Cardiac fibroblast (primary cell): ENCODE data around the gene KCND3.

Experiments used
- DNase-seq, 2 donors: peaks; one replicate each; pipeline versions ENCODE4 v3.0.0 to v3.0.0-alpha.2; 2010; ENCODE audit warnings: low read depth in 2 of 2
- H3K4me3 ChIP-seq, 2 donors: replicated peaks in 1 of 2; 1 replicate in 1 of 2; 2 replicates in 1 of 2; pipeline ENCODE4 v1.5.1; 2011; ENCODE audit warnings: low read depth in 2 of 2, low read length in 2 of 2, mild to moderate bottlenecking in 2 of 2, moderate library complexity in 1 of 2
- TF ChIP-seq, protein P1 (sequence below): IDR thresholded peaks from one replicate; pipeline ENCODE4 v1.5.1; 2011; ENCODE audit warnings: low read depth, mild to moderate bottlenecking, low read length, inconsistent platforms

KCND3 gene

DNA sequence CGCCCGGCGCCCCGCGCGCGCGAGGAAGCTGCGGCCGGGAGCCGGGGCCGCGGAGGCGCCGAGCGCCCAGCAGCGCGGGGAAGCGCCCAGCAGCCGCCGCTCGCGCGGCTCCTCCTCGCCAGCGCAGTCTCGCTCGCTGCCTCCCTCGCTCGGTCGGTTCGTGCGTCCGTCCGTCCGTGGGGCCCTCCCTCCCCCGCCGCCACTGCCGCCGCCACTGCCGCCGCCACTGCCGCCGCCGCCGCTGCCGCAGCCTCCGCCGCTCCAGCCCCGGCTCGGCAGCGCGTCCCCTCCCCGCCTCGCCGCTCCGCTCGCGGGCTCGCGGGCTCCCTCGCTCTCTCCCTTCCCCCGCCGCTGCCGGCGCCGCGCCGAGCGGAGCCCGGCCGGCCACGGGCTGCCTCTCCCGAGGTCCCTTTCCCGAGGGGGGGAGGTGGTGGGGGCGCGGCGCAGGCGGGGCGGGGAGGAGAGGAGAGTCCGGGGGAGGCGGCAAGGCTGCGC, at the start of gene KCND3:
Gene KCND3 (minus strand): TSS at position 138 of the 495 bp plus-strand sequence.
- TF ChIP-seq, protein P1, sequence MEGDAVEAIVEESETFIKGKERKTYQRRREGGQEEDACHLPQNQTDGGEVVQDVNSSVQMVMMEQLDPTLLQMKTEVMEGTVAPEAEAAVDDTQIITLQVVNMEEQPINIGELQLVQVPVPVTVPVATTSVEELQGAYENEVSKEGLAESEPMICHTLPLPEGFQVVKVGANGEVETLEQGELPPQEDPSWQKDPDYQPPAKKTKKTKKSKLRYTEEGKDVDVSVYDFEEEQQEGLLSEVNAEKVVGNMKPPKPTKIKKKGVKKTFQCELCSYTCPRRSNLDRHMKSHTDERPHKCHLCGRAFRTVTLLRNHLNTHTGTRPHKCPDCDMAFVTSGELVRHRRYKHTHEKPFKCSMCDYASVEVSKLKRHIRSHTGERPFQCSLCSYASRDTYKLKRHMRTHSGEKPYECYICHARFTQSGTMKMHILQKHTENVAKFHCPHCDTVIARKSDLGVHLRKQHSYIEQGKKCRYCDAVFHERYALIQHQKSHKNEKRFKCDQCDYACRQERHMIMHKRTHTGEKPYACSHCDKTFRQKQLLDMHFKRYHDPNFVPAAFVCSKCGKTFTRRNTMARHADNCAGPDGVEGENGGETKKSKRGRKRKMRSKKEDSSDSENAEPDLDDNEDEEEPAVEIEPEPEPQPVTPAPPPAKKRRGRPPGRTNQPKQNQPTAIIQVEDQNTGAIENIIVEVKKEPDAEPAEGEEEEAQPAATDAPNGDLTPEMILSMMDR, result no peak
- H3K4me3 ChIP-seq, result peak within 1 kb of the TSS; percentile 35
- DNase-seq, result peak; percentile 7 to 27

DNA sequence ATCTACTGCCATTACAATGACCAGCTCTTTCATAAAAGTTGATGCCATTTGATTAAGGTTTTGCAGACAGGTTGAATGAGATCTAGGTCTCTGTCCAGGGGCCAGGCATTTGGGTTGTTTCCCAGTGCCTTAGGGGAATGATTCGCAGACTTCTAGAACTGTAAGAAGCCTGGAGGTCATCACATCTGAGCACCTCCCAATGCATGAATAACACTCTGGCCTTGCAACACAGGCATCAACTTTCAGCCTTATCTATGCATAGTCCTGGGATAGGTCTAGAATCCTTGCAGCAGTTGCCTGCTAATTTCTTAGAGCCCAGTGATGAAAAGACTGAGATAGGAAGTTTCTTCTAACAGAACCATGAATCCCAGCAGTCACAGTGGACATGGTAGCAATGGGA, 44.8 kb upstream of the KCND3 start:
- TF ChIP-seq, protein P1, result no peak
- DNase-seq, result no peak
- H3K4me3 ChIP-seq, result no peak overlapping the region

DNA sequence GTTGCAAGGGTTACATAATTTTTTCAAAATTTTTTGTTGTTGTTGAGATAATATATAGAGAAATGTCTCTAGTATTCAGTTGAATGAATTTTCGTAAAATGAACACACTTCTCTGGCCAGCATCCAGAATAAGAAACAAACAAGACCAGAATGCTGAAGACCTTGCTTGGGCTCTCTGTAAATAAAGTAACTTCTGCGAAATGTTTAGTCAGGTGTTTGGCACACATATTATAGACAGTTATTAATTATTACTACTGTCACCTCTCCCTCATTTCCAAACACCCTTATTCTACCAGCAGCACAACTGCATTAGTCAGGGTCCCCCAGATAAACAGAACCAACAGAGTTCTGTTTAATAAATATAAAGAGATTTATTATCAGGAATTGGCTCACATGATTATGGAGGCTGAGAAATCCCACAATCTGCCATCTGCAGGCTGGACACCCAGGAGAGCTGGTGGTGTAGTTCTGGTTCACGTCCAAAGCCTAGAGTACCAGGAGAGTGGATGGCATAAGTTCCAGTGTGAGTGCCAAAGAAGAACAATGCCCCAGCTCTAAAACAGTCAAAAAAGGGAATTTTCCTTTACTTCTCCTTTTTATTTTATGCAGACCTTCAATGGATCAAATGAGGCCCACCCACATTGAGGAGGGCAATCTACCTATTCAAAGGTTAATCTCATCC, 44.1 kb upstream of the KCND3 start:
- no peak for DNase-seq
- TF ChIP-seq, protein P1, result no peak
- no peak overlapping the region for H3K4me3 ChIP-seq

DNA sequence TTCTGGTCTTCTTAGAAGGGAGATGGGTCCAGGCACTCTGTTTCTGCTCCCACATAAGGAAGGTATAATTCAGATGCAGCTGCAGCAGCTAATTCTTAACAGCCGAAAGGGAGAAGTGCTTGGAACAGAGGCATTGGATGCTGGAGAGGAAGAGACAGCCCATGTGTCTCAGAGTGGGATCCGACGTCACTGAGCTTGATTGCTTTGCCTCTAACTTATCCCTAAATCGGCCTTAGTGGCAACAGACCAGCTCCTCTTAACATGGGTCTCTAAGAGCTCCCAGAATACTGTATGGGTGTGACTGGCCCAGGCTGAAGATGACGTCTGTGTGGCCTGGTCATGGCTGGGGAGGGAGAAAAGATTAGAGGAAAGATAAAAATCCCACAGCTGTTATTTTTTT, 40.7 kb upstream of the KCND3 start:
- no peak for DNase-seq
- TF ChIP-seq, protein P1, result no peak
- no peak overlapping the region for H3K4me3 ChIP-seq

DNA sequence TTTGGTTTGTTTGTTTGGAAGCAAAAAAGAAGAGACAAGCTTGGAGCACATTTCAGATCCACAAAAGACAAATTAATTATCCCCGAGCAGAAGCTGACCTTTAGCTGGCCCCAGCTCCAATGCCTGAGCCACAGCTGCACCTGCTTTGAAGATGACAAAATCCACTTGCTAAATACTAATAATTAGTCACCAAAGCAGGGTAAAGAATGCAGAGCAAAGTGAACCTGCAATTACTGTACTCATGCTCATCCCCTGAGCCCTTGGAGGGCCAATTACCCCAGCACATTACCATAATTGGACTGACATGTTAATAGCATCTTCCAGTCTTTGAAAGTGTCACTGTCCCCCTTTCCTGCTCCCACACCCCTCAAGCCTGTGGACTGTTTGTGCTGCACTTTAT, 38.2 kb upstream of the KCND3 start:
- TF ChIP-seq, protein P1, result no peak
- no peak overlapping the region for H3K4me3 ChIP-seq
- DNase-seq, result no peak

DNA sequence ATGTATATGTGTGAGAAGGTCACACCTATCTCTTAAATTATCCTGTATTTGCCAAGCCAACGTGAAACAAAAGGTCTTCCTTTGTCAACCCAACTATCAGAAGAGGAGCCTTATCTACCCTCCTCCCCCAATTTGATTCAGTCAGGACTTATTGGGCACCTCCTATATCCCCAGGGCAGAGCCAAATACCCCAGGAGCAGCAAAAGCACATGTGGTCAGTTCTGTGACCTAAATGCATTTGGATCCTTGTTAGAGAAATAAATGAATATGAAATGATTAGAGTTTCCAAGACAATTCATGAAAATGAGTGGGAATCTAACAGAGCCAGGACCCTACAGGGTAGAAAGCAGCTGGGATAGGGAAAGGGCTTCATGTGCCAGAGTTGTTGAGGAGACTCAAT, 37.0 kb upstream of the KCND3 start:
- DNase-seq, result no peak
- TF ChIP-seq, protein P1, result no peak
- no peak overlapping the region for H3K4me3 ChIP-seq

DNA sequence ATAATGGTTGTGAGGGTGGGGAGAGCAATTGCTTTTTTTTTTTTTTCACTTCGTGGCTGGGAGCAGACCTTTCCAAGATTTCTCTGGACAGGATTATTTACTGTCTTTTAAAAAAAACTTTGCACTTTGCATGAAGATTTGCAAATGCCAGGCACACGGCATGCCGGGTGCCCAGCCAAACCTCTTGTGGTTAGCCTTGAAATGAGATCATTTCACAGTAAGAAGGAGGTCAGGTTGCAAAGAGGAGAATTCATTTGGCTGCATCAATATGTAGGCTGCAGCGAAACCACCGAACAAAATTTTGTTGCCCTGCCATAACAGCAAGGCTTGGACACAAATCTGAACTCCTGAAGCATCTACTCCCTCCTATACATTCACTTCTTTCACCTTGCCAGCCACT, 36.5 kb upstream of the KCND3 start:
- TF ChIP-seq, protein P1, result no peak
- H3K4me3 ChIP-seq, result no peak overlapping the region
- no peak for DNase-seq
